K562 (cell line): ENCODE data around the gene SNX25. TPM values are rescaled to one million over a fixed set of nuclear protein-coding genes. Genes with fewer than 3 reads are reported as not detected.

ENCODE experiments used
- ATF3 ChIP-seq, 2 experiments: fragments of 450-650 bp in 1 of 2; sonication (generic) in 1 of 2; formaldehyde crosslinking in 1 of 2; IDR thresholded peaks in 1 of 2; conservative IDR thresholded peaks in 1 of 2; 2 replicates each; pipeline versions ENCODE4 v1.6.1 to v1.8.1; 2016 to 2023; ENCODE audit warnings: mild to moderate bottlenecking in 2 of 2, moderate library complexity in 2 of 2, inconsistent platforms in 1 of 2, missing genetic modification reagents in 1 of 2
- BCLAF1 ChIP-seq, 2 experiments: fragments of 450-650 bp in 1 of 2; IDR thresholded peaks; 2 replicates each; pipeline ENCODE4 v1.6.1; 2011 to 2017; ENCODE audit warnings: low read depth in 2 of 2, antibody characterized with exemption in 1 of 2, borderline replicate concordance in 1 of 2, low read length in 1 of 2, mild to moderate bottlenecking in 1 of 2, mixed read lengths in 1 of 2; ENCODE audit not compliant: control insufficient read depth in 1 of 2
- FOXK1 ChIP-seq: sonication (generic); formaldehyde crosslinking; IDR thresholded peaks from 2 replicates; pipeline ENCODE4 v1.8.0; 2022; ENCODE audit warnings: missing genetic modification reagents, mild to moderate bottlenecking, borderline replicate concordance
- FOXK2 ChIP-seq, 2 experiments: fragments of 450-650 bp; IDR thresholded peaks in 1 of 2; conservative IDR thresholded peaks in 1 of 2; 2 replicates each; pipeline ENCODE4 v1.6.1; 2016; ENCODE audit warnings: low read depth in 2 of 2, mild to moderate bottlenecking in 1 of 2
- MYNN ChIP-seq, 2 experiments: sonication (generic); formaldehyde crosslinking in 1 of 2; IDR thresholded peaks; 2 replicates each; pipeline versions ENCODE4 v1.5.0 to v1.6.1; 2016 to 2020; ENCODE audit warnings: antibody characterized with exemption in 1 of 2, missing genetic modification reagents in 1 of 2
- PATZ1 ChIP-seq: fragments of 250-450 bp; sonication (Bioruptor Pico); IDR thresholded peaks from 2 replicates; pipeline ENCODE4 v1.5.0; 2020; ENCODE audit warnings: mild to moderate bottlenecking, borderline replicate concordance
- POLR2A ChIP-seq: fragments of 450-650 bp; conservative IDR thresholded peaks from 2 replicates; pipeline ENCODE4 v1.6.1; 2016
- SPI1 ChIP-seq: IDR thresholded peaks from 2 replicates; pipeline ENCODE4 v1.6.1; 2011; ENCODE audit warnings: low read depth, low read length, control low read depth, borderline replicate concordance
- ZBTB40 ChIP-seq, 2 experiments: fragments of 450-650 bp in 1 of 2; sonication (generic) in 1 of 2; formaldehyde crosslinking in 1 of 2; IDR thresholded peaks; 2 replicates each; pipeline versions ENCODE4 v1.7.1 to v1.9.0; 2016 to 2022; ENCODE audit warnings: inconsistent platforms in 1 of 2, mild to moderate bottlenecking in 1 of 2, missing genetic modification reagents in 1 of 2
- polyA plus RNA-seq, 8 experiments: library from polyadenylated mRNA; depleted of rRNA in 4 of 8; stranded (reverse) in 5 of 8; unstranded in 3 of 8; fragments of >200 nt; fragmentation: Nextera tagmentation in 2 of 8; fragmentation: Illumina TruSeq in 1 of 8; extraction: Ambion mirVana in 2 of 8; extraction: Trizol in 1 of 8; gene quantifications; 2 replicates each; pipeline versions ENCODE4 v1.2.1 to v1.2.3, GENCODE V29; 2011 to 2014; ENCODE audit warnings: inconsistent platforms in 1 of 8, missing spikeins in 1 of 8
- total RNA-seq, 7 experiments: library from RNA; depleted of rRNA in 6 of 7; stranded (reverse); fragments of >200 nt in 6 of 7; fragmentation: Illumina TruSeq in 2 of 7; extraction: Trizol in 2 of 7; gene quantifications; 2 replicates each; pipeline versions ENCODE4 v1.2.1 to v1.2.3, GENCODE V29; 2011 to 2021; ENCODE audit warnings: low replicate concordance in 1 of 7

SNX25 gene
- total and polyA plus RNA-seq, 9 of the 15 experiments (the other 6 are each of a cell fraction or from before 2014, with no cell fraction given), result 2.5 to 23.4 (median 13.3) TPM

- TF ChIP-seq PATZ1 (CRISPR knock-in tag), result no peak
- TF ChIP-seq ZBTB40 (IDR thresholded peaks at IDR 0.05), result no peak
- TF ChIP-seq ZBTB40 (CRISPR knock-in tag; IDR thresholded peaks at IDR 0.05), result no peak
- TF ChIP-seq ATF3 (IDR thresholded peaks at IDR 0.05), result peak; percentile 94
- TF ChIP-seq ATF3 (CRISPR knock-in tag; conservative IDR thresholded peaks at IDR 0.05), result peak; percentile 70; the same call in 1 of the 2 replicates
- no peak for TF ChIP-seq SPI1
- no peak for TF ChIP-seq FOXK1 (CRISPR knock-in tag)
- peak; percentile 24 to 48; a peak in 2 of 4 replicates for TF ChIP-seq FOXK2 (conservative IDR thresholded peaks at IDR 0.05 in 1 of 2, IDR thresholded peaks at IDR 0.05 in 1 of 2; ENCODE audit: low read depth in 2 of 2)
- TF ChIP-seq MYNN (IDR thresholded peaks at IDR 0.05), result no peak
- TF ChIP-seq MYNN (CRISPR knock-in tag; IDR thresholded peaks at IDR 0.05), result no peak
- TF ChIP-seq POLR2A, result no peak
- no peak for TF ChIP-seq BCLAF1 (IDR thresholded peaks at IDR 0.05; ENCODE audit: borderline replicate concordance in 1 of 2, control insufficient read depth in 1 of 2, low read depth in 2 of 2, low read length in 1 of 2)
Observed at GRCh38 chr4:185359767-185360446, 150.5 kb downstream of the SNX25 start (continued).
